ENCODE measurements around the gene STX1A.

Gene STX1A

GRCh38 chr7:73707045-73707631, 12.3 kb downstream of the STX1A start:
- DNase-seq (ENCODE audit: low spot score), result no peak

GRCh38 chr7:73706126-73707044, 13.1 kb downstream of the STX1A start:
- no peak for DNase-seq (ENCODE audit: low spot score)

GRCh38 chr7:73705551-73705920, 13.9 kb downstream of the STX1A start:
- no peak for DNase-seq (ENCODE audit: low spot score)

- no peak for DNase-seq (ENCODE audit: low spot score)
Observed at GRCh38 chr7:73704640-73705550, 14.6 kb downstream of the STX1A start.

GRCh38 chr7:73703757-73704639, 15.5 kb downstream of the STX1A start:
- peak; percentile 67 for DNase-seq (ENCODE audit: low spot score)

GRCh38 chr7:73703225-73703624, 16.2 kb downstream of the STX1A start:
- no peak for DNase-seq (ENCODE audit: low spot score)

GRCh38 chr7:73702665-73703064, 16.8 kb downstream of the STX1A start:
- no peak for DNase-seq (ENCODE audit: low spot score)

GRCh38 chr7:73702226-73702625, 17.2 kb downstream of the STX1A start:
- DNase-seq (ENCODE audit: low spot score), result no peak

GRCh38 chr7:73701357-73701995, 18.0 kb downstream of the STX1A start:
- DNase-seq (ENCODE audit: low spot score), result peak; percentile 70

- DNase-seq (ENCODE audit: low spot score), result no peak
Observed at GRCh38 chr7:73700581-73701134, 18.8 kb downstream of the STX1A start.

GRCh38 chr7:73700069-73700423, 19.4 kb downstream of the STX1A start:
- no peak for DNase-seq (ENCODE audit: low spot score)

GRCh38 chr7:73699370-73700068, 19.9 kb downstream of the STX1A start:
- DNase-seq (ENCODE audit: low spot score), result no peak

GRCh38 chr7:73698410-73698809, 21.1 kb downstream of the STX1A start:
- DNase-seq (ENCODE audit: low spot score), result no peak

- DNase-seq (ENCODE audit: low spot score), result no peak
Observed at GRCh38 chr7:73696372-73696771, 23.1 kb downstream of the STX1A start.

- no peak for DNase-seq (ENCODE audit: low spot score)
Observed at GRCh38 chr7:73690646-73691045, 28.8 kb downstream of the STX1A start.

GRCh38 chr7:73688288-73688687, 31.2 kb downstream of the STX1A start:
- no peak for DNase-seq (ENCODE audit: low spot score)

GRCh38 chr7:73685311-73685710, 34.2 kb downstream of the STX1A start:
- DNase-seq (ENCODE audit: low spot score), result no peak

- no peak for DNase-seq (ENCODE audit: low spot score)
Observed at GRCh38 chr7:73683788-73684693, 35.4 kb downstream of the STX1A start.
